OCI-LY7 (cell line): ENCODE results near the gene BHLHA15.

Experiments
- CTCF ChIP-seq: fragments of 200-600 bp; sonication (generic); conservative IDR thresholded peaks from 2 replicates; pipeline ENCODE4 v1.5.1; 2014; ENCODE audit warnings: mild to moderate bottlenecking, antibody characterized with exemption, low read length, moderate library complexity, mixed read lengths
- EZH2phosphoT487 ChIP-seq: fragments of 200-600 bp; sonication (generic); IDR thresholded peaks from 2 replicates; pipeline ENCODE4 v1.6.1; 2018; ENCODE audit warnings: low read depth, borderline replicate concordance, mild to moderate bottlenecking, mixed run types, antibody characterized with exemption, low read length, moderate library complexity, mixed read lengths

GRCh38 chr7:98163704-98164494 lies 47.3 kb upstream of the BHLHA15 start:
- TF ChIP-seq CTCF (no peak), EZH2phosphoT487 (no peak)
